GM18861 (cell line): Measurements from ENCODE around the gene PRSS22.

Experiments
- ATAC-seq: cut with Tn5 transposase; IDR thresholded peaks from one replicate; pipeline ENCODE4 v1.9.1; 2021; ENCODE audit not compliant: unreplicated experiment

The PRSS22 gene

DNA sequence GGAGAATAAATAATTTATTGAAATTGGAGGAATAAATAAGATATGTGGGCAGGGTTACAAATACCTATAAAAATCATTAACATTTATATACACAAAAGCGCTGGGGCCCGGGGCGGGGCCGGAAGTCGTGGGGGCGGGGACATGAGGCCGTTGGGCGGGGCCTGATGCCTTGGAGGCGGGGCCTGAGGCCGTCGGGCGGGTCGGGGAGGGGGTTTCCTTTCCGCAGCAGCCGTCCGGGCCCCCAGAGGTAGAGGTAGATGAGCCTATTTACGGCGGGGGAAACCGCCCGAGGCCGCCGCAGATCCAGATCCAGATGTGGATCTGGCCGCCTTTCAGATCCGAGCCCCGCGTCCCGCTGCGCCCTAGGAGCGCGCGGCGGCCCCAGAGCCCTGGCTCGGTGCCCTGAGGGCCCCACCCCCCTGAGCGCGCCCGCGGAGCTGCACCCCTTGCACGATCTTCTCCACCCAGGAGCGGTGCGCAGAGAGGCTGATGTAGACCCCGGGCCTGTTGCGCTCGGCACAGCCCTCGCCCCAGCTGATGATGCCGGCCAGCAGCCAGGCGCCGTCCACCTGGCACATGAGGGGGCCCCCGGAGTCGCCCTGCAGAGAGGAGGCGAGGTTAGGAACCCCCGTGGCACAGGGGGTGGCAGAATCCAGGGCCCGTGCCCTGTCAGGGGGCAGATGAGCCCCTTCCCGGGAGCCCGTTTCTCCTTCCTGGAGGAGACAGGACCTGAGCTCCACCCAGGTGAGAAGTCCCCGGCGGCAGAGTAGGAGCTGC is 5.1 kb downstream of the PRSS22 start:
- ATAC-seq, result no peak

DNA sequence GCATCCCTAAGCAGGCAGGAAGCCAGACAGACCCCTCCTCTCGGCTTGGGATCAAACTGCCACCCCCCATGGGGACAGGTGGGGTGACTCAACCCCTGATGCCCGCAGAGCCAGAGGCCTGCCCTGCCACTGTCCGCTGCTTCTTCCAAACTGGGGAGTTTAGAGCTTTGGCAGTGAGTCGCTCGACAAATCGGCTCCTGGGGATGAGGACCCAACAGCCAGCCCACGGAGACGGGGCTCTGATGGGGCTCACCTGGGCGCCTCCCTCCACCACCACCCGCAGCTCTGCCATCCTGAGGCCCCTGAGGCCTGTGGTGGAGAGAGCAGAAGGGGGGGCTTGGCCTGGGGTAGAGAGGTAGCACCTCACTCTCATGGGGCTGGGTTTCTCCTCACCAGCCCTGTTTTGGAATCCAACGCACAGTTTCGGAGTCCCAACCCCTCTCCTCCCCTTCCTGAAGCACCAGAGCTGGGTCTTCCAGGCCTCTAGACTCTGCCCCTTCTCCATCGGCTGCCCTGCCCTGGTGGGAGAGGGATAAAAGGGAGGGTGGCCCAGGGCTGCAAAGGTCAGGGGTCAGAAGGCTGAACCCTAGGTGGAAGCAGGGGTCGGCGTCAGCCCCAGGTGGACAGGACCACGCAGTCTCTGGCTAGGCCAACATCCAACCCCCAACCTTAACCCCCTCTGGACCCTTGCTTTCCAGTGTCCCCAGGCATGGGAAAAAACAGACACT is 5.8 kb downstream of the PRSS22 start:
- no peak for ATAC-seq

- no peak for ATAC-seq
Measured at GRCh38 chr16:2848933-2849725, 8.8 kb downstream of the PRSS22 start.

GRCh38 chr16:2846511-2847310 is 11.3 kb downstream of the PRSS22 start:
- ATAC-seq, result no peak

GRCh38 chr16:2845116-2845515 is 12.9 kb downstream of the PRSS22 start:
- no peak for ATAC-seq

DNA sequence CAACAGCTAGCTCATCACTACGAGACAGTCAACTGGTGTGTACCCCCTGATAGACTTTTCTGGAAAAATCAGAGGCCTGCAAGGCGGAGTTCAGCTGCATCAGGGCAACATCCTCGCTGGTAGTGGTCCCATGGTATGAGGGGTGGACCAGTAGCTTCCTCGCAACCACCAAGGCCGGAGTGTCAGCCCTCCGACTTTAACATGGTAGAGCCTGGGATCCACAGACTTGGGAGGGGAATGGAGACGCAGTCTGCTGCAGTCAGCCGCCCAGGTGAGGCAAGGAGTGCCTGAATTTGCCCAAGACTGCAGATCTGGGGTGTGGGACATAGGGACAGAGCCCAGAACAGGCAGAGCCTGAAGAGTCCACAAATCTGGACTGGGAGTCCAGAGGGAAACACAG is 14.4 kb downstream of the PRSS22 start:
- no peak for ATAC-seq

- no peak for ATAC-seq
Measured at GRCh38 chr16:2842340-2843000, 15.5 kb downstream of the PRSS22 start.

GRCh38 chr16:2841606-2842339 is 16.2 kb downstream of the PRSS22 start:
- no peak for ATAC-seq

DNA sequence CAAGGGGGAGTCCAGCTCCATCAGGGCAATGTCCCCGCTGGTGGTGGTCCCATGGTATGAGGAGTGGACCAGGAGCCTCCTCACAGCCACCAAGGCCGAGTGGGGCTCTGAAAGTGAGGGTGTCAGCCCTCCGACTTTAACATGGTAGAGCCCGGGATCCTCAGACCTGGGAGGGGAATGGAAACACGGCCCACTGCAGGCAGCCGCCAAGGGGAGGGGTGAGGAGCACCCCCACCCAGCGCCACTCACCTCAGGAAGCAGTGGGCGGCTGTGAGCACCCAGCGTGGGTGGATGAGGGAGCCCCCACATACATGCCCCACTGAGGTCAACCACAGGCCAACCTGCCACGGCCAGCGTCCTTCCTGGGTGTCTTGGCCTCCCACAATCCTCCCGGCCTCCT is 17.1 kb downstream of the PRSS22 start:
- ATAC-seq, result no peak

DNA sequence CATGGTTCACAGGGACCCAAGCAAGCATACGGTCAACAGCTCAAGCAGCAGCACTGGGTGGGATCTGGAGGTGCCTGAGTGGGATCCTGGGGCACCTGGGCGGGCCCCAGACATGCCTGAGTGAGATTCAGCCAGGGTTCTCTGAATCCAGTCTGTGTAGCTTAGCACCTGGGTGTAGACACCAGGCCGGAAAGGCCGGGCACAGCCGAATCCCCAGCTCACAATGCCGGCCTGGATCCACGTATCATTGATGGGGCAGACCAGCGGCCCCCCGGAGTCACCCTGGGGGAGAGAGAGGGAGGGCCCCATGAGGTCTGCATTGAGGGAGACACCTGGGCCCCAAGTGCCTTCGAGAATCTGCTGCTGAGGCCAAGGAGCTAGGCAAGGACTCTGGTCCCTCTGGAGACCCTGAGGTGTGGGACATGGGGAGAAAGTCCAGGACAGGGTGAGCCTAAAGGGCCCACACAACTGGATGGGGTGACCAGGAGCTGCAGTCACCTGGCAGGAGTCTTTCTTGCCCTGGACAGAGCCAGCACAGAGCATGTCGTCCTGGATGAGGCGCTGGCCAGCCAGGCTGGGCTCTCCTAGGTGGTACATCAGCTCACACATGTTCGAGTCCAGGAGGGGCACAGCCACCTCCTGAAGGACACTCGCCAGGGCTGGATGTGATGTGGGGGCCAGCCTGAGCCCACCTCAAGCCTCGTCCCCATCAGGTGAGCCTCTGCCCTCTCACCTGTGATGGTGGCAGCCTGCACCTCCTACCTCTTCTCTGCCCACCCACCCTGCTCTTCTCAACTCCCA is 18.1 kb downstream of the PRSS22 start:
- ATAC-seq, result no peak

- no peak for ATAC-seq
Measured at GRCh38 chr16:2838928-2839327, 19.0 kb downstream of the PRSS22 start.

DNA sequence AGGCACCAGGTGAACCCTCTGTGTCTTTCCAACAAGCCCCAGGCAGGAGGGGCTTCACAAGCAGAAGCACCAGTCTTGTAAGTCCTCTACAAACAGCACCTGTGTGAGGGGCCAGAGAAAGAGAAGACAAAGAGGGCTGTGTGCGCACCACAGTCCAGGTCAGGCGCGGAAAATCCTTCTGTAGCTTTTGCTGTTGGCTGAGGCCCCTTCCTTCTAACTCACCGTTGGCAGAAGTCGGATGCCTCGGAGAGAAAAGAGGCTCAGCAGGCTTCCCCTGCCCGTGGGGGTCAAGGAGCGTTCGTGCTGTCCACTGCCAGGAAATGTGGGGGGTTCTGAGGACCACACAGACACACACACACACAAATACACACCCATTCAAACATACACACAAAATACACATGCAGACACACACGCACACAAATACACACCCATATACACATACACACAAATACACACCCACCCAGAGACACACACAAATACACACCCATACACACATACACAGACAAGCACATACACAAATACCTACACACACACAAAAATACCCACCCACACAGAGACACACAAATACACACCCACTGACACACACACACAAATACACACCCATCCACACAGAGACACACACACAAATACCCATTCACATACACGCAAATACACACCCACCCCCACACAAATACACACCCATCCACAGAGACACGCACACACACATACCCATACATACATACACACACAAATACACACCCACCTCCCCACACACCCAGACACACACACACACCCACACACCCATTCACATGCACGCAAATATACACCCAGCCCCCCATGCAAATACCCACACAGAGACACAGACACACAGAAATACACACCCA is 21.1 kb downstream of the PRSS22 start:
- ATAC-seq, result no peak

- no peak for ATAC-seq
Measured at GRCh38 chr16:2835638-2836493, 22.1 kb downstream of the PRSS22 start.

DNA sequence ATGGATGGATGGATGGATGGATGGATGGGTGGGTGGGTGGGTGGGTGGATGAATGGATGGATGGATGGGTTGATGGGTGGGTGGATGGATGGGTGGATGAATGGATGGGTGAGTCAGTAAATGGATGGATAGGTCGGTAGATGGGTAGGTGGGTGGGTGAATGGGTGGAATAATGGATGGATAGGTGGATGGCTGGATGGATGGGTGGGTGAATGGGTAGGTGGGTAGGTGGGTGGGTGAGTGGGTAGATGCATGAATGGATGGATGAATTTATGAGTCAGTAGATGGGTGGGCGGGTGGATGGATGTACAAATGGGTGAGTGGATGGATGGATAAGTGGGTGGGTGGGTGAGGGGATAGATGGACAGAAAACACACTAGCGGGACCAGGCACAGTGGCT is 23.0 kb downstream of the PRSS22 start:
- ATAC-seq, result no peak

- no peak for ATAC-seq
Measured at GRCh38 chr16:2833776-2834175, 24.2 kb downstream of the PRSS22 start.

DNA sequence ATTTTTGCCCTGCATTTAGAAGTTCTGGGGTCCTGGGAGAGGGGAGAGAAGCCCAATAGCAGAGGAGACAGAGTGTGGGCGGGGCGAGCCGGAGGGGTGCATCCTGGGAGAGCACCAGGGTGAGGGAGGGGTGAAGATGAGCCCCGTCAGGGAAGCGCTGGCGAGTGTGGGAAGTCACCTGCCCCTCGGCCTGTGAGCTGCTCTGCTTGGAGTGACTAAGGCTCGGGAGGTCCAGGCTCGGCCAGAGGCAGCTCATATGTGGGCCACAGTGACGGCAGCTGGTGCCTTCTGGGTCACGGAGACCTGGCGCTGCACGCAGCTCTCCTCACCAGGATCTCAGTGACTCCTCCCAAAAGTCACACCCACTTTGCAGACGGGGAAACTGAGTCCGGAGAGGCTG is 26.8 kb downstream of the PRSS22 start:
- ATAC-seq, result no peak

DNA sequence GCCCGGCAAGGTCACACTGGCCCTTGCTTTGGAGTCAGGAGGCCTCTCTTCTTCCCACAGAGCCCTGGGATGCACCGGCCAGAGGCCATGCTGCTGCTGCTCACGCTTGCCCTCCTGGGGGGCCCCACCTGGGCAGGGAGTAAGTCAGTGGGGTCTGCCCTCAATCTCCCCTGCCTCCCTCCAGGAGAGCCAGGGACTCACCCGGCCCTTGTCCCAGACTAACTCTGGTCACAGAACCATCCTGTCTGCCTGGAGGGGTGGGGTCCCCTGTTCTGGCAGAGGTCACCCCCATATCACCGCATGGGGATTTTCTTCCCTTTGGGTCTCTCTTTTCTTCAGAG is 27.6 kb downstream of the PRSS22 start:
- no peak for ATAC-seq
